Muscle layer of colon (tissue), 2 donors: ENCODE results near the gene VDAC2.
A peak's percentile ranks its signal among the peaks of the same experiment; 100 is the strongest.
"Not testable (repeated sequence)": the region's sequence is repeated elsewhere in the genome, so short reads cannot be mapped to it uniquely, and the experiment has no call there.

Source experiments
- H3K27ac ChIP-seq: one replicate; pipeline ENCODE4 v1.7.0; 2013; ENCODE audit warnings: low read depth, mild to moderate bottlenecking, low read length, moderate library complexity
- H3K27me3 ChIP-seq, 2 donors: one replicate each; pipeline ENCODE4 v1.7.0; 2013; ENCODE audit warnings: low read length in 2 of 2, mild to moderate bottlenecking in 2 of 2; ENCODE audit not compliant: insufficient read depth in 2 of 2, control insufficient read depth in 1 of 2
- H3K36me3 ChIP-seq: one replicate; pipeline ENCODE4 v1.7.0; 2013; ENCODE audit warnings: mild to moderate bottlenecking, low read length; ENCODE audit not compliant: insufficient read depth
- H3K4me1 ChIP-seq: one replicate; pipeline ENCODE4 v1.7.0; 2013; ENCODE audit warnings: mild to moderate bottlenecking, low read length; ENCODE audit not compliant: insufficient read depth
- H3K4me3 ChIP-seq, 2 donors: one replicate each; pipeline ENCODE4 v1.7.0; 2013; ENCODE audit warnings: low read length in 2 of 2, low read depth in 1 of 2, mild to moderate bottlenecking in 1 of 2, moderate library complexity in 1 of 2
- H3K9ac ChIP-seq: one replicate; pipeline ENCODE4 v1.7.0; 2013; ENCODE audit warnings: low read length
- H3K9me3 ChIP-seq: one replicate; pipeline ENCODE4 v1.7.0; 2013; ENCODE audit warnings: mild to moderate bottlenecking, low read length
- donor health status: abdominal sarcoma.
- donor health status: Adenocarcinoma of cecum.

VDAC2 gene

GRCh38 chr10:75212343-75212742 lies 1.7 kb downstream of the VDAC2 start:
- Histone ChIP-seq H3K36me3 (peaks cover 28% of the 10 kb centered on the region), H3K4me3 (peak overlapping the region in 1 of 2 donors; percentile 58), H3K27ac (peak overlapping the region; percentile 24), H3K4me1 (peaks cover 56% of the 10 kb centered on the region), H3K9ac (peak overlapping the region; percentile 69), H3K27me3 (no peaks in the 10 kb centered on the region), H3K9me3 (no peaks in the 10 kb centered on the region)

GRCh38 chr10:75220274-75220673 lies 9.7 kb downstream of the VDAC2 start:
- Histone ChIP-seq H3K27me3 (no peaks in the 10 kb centered on the region), H3K4me3 (no peak overlapping the region), H3K27ac (no peak overlapping the region), H3K4me1 (peaks cover 36% of the 10 kb centered on the region), H3K9me3 (no peaks in the 10 kb centered on the region), H3K9ac (no peak overlapping the region), H3K36me3 (peaks cover 68% of the 10 kb centered on the region)

GRCh38 chr10:75221492-75221891 lies 10.9 kb downstream of the VDAC2 start:
- Histone ChIP-seq H3K36me3 (peaks cover 58% of the 10 kb centered on the region), H3K4me1 (peaks cover 39% of the 10 kb centered on the region)

GRCh38 chr10:75223507-75223906 lies 12.9 kb downstream of the VDAC2 start:
- no peaks in the 10 kb centered on the region for H3K27me3 ChIP-seq
- H3K4me3 ChIP-seq = no peak overlapping the region
- H3K36me3 ChIP-seq = peaks cover 58% of the 10 kb centered on the region
- no peak overlapping the region for H3K27ac ChIP-seq
- no peak overlapping the region for H3K9ac ChIP-seq
- no peaks in the 10 kb centered on the region for H3K9me3 ChIP-seq
- peaks cover 39% of the 10 kb centered on the region for H3K4me1 ChIP-seq

More at GRCh38 chr10:75221492-75221891, 10.9 kb downstream of the VDAC2 start:
- not testable (repeated sequence) for H3K4me3 ChIP-seq, H3K27ac ChIP-seq, H3K9ac ChIP-seq, H3K27me3 ChIP-seq, H3K9me3 ChIP-seq

- Histone ChIP-seq H3K9me3 (no peaks in the 10 kb centered on the region), H3K27ac (peak overlapping the region; percentile 20), H3K9ac (no peak overlapping the region), H3K4me3 (no peak overlapping the region), H3K4me1 (peaks cover 52% of the 10 kb centered on the region), H3K27me3 (no peaks in the 10 kb centered on the region), H3K36me3 (peaks cover 57% of the 10 kb centered on the region)
Observed at GRCh38 chr10:75226095-75226494, 15.5 kb downstream of the VDAC2 start.

- H3K27ac ChIP-seq = no peak overlapping the region
- peaks cover 58% of the 10 kb centered on the region for H3K36me3 ChIP-seq
- no peak overlapping the region for H3K9ac ChIP-seq
Observed at GRCh38 chr10:75226656-75227055, 16.1 kb downstream of the VDAC2 start.

GRCh38 chr10:75228278-75228677 lies 17.7 kb downstream of the VDAC2 start:
- Histone ChIP-seq H3K4me1 (peaks cover 52% of the 10 kb centered on the region), H3K27me3 (no peaks in the 10 kb centered on the region), H3K9ac (no peak overlapping the region), H3K36me3 (peaks cover 50% of the 10 kb centered on the region), H3K4me3 (no peak overlapping the region), H3K27ac (no peak overlapping the region), H3K9me3 (no peaks in the 10 kb centered on the region)

More at GRCh38 chr10:75226656-75227055, 16.1 kb downstream of the VDAC2 start:
- H3K27me3 ChIP-seq = no peaks in the 10 kb centered on the region
- H3K4me1 ChIP-seq = peaks cover 52% of the 10 kb centered on the region
- H3K4me3 ChIP-seq = no peak overlapping the region
- H3K9me3 ChIP-seq = no peaks in the 10 kb centered on the region

- no peak overlapping the region for H3K9ac ChIP-seq
- peaks cover 44% of the 10 kb centered on the region for H3K36me3 ChIP-seq
- H3K27ac ChIP-seq = no peak overlapping the region
- H3K9me3 ChIP-seq = no peaks in the 10 kb centered on the region
- no peaks in the 10 kb centered on the region for H3K27me3 ChIP-seq
- H3K4me1 ChIP-seq = peaks cover 48% of the 10 kb centered on the region
- no peak overlapping the region for H3K4me3 ChIP-seq
Observed at GRCh38 chr10:75228834-75229233, 18.2 kb downstream of the VDAC2 start.

- Histone ChIP-seq H3K27ac (no peak overlapping the region), H3K9ac (no peak overlapping the region), H3K9me3 (no peaks in the 10 kb centered on the region), H3K36me3 (peaks cover 40% of the 10 kb centered on the region), H3K4me1 (peaks cover 37% of the 10 kb centered on the region), H3K4me3 (no peak overlapping the region), H3K27me3 (no peaks in the 10 kb centered on the region)
Observed at GRCh38 chr10:75229971-75230370, 19.4 kb downstream of the VDAC2 start.

GRCh38 chr10:75230600-75231038 lies 20.0 kb downstream of the VDAC2 start:
- no peak overlapping the region for H3K9ac ChIP-seq
- H3K27me3 ChIP-seq = no peaks in the 10 kb centered on the region
- no peak overlapping the region for H3K4me3 ChIP-seq
- H3K36me3 ChIP-seq = peaks cover 40% of the 10 kb centered on the region
- H3K27ac ChIP-seq = no peak overlapping the region
- peaks cover 31% of the 10 kb centered on the region for H3K4me1 ChIP-seq
- H3K9me3 ChIP-seq = no peaks in the 10 kb centered on the region

- Histone ChIP-seq H3K36me3 (peaks cover 35% of the 10 kb centered on the region), H3K4me3 (no peak overlapping the region), H3K27me3 (no peaks in the 10 kb centered on the region), H3K9ac (no peak overlapping the region), H3K4me1 (peaks cover 23% of the 10 kb centered on the region), H3K9me3 (no peaks in the 10 kb centered on the region), H3K27ac (no peak overlapping the region)
Observed at GRCh38 chr10:75231672-75232581, 21.3 kb downstream of the VDAC2 start.
